HepG2 (cell line): ENCODE results near the gene EIF6. TPM values are rescaled to one million over a fixed set of nuclear protein-coding genes. Genes with fewer than 3 reads are reported as not detected.

Experiments used
- CCAR2 ChIP-seq: fragments of 200-400 bp; formaldehyde crosslinking; optimal IDR thresholded peaks from 2 replicates; pipeline ENCODE3; 2018; ENCODE audit warnings: low read depth, mild to moderate bottlenecking, low read length, moderate library complexity
- FOXA3 ChIP-seq: IDR thresholded peaks from 2 replicates; pipeline ENCODE4 v1.6.1; 2016; ENCODE audit warnings: missing genetic modification reagents, missing compliant biosample characterization
- GABPA ChIP-seq, 2 experiments: IDR thresholded peaks; 2 replicates each; pipeline ENCODE4 v1.6.1; 2011 to 2016; ENCODE audit warnings: low read depth in 2 of 2, low read length in 1 of 2, missing biosample characterization in 1 of 2, missing genetic modification characterization in 1 of 2
- JUN ChIP-seq: sonication (generic); formaldehyde crosslinking; IDR thresholded peaks from 2 replicates; pipeline ENCODE4 v1.4.0; 2020; ENCODE audit warnings: mild to moderate bottlenecking, missing genetic modification reagents
- KDM5A ChIP-seq: fragments of 200-600 bp; sonication (generic); IDR thresholded peaks from 2 replicates; pipeline ENCODE4 v1.7.0; 2018; ENCODE audit warnings: antibody characterized with exemption, mild to moderate bottlenecking, low read length, borderline replicate concordance
- KLF15 ChIP-seq: sonication (generic); formaldehyde crosslinking; IDR thresholded peaks from 2 replicates; pipeline ENCODE4 v1.8.1; 2023; ENCODE audit warnings: borderline replicate concordance, mild to moderate bottlenecking, inconsistent platforms, missing genetic modification reagents, mixed read lengths
- POLR2AphosphoS5 ChIP-seq: IDR thresholded peaks from 2 replicates; pipeline ENCODE4 v1.6.1; 2012; ENCODE audit warnings: low read depth, low read length
- REXO4 ChIP-seq: sonication (generic); formaldehyde crosslinking; IDR thresholded peaks from 2 replicates; pipeline ENCODE4 v1.8.0; 2022; ENCODE audit warnings: missing genetic modification reagents, mild to moderate bottlenecking, borderline replicate concordance
- SALL2 ChIP-seq: sonication (generic); formaldehyde crosslinking; IDR thresholded peaks from 2 replicates; pipeline ENCODE4 v1.8.1; 2023; ENCODE audit warnings: mild to moderate bottlenecking, missing genetic modification reagents, inconsistent platforms
- SIX4 ChIP-seq: sonication (generic); formaldehyde crosslinking; IDR thresholded peaks from 2 replicates; pipeline ENCODE4 v1.4.0; 2020; ENCODE audit warnings: missing genetic modification reagents
- TGIF2 ChIP-seq: IDR thresholded peaks from 2 replicates; pipeline ENCODE4 v1.6.1; 2016; ENCODE audit warnings: control low read depth, missing compliant biosample characterization
- ZNF205 ChIP-seq: IDR thresholded peaks from 2 replicates; pipeline ENCODE4 v1.6.1; 2018; ENCODE audit warnings: missing biosample characterization, missing genetic modification reagents
- ZNF224 ChIP-seq: sonication (generic); formaldehyde crosslinking; IDR thresholded peaks from 2 replicates; pipeline ENCODE4 v1.5.0; 2020; ENCODE audit warnings: mild to moderate bottlenecking, missing genetic modification reagents
- ZNF230 ChIP-seq: sonication (generic); formaldehyde crosslinking; IDR thresholded peaks from 2 replicates; pipeline ENCODE4 v1.4.0; 2020; ENCODE audit warnings: mild to moderate bottlenecking, missing genetic modification reagents
- ZNF256 ChIP-seq: sonication (generic); formaldehyde crosslinking; conservative IDR thresholded peaks from 2 replicates; pipeline ENCODE4 v1.4.0; 2020; ENCODE audit warnings: missing genetic modification reagents
- ZNF3 ChIP-seq: IDR thresholded peaks from 2 replicates; pipeline ENCODE4 v1.7.0; 2017; ENCODE audit warnings: inconsistent platforms
- ZNF335 ChIP-seq: sonication (generic); formaldehyde crosslinking; IDR thresholded peaks from 2 replicates; pipeline ENCODE4 v1.4.0; 2020; ENCODE audit warnings: missing genetic modification reagents
- ZNF557 ChIP-seq: sonication (generic); formaldehyde crosslinking; IDR thresholded peaks from 2 replicates; pipeline ENCODE4 v1.4.0; 2020; ENCODE audit warnings: missing genetic modification reagents
- ZNF589 ChIP-seq: sonication (generic); formaldehyde crosslinking; conservative IDR thresholded peaks from 2 replicates; pipeline ENCODE4 v1.8.0; 2022; ENCODE audit warnings: mild to moderate bottlenecking, moderate library complexity, missing genetic modification reagents
- ZNF644 ChIP-seq: IDR thresholded peaks from 2 replicates; pipeline ENCODE4 v1.6.1; 2016; ENCODE audit warnings: low read depth
- ZSCAN12 ChIP-seq: sonication (generic); formaldehyde crosslinking; IDR thresholded peaks from 2 replicates; pipeline ENCODE4 v1.9.0; 2021; ENCODE audit warnings: mild to moderate bottlenecking, missing genetic modification reagents
- polyA plus RNA-seq, 8 experiments: library from polyadenylated mRNA; depleted of rRNA in 3 of 8; stranded (reverse) in 7 of 8; unstranded in 1 of 8; fragments of >200 nt; fragmentation: Illumina TruSeq in 4 of 8; extraction: Trizol in 4 of 8; gene quantifications; 2 replicates each; pipeline versions ENCODE4 v1.2.1 to v1.2.3, GENCODE V29; 2011 to 2016; ENCODE audit warnings: low read depth in 4 of 8, missing spikeins in 1 of 8, mixed read lengths in 1 of 8; ENCODE audit not compliant: insufficient read depth in 1 of 8
- total RNA-seq, 5 experiments: library from RNA; depleted of rRNA; stranded (reverse); fragments of >200 nt; fragmentation: Illumina TruSeq; extraction: Trizol; gene quantifications; 2 replicates each; pipeline ENCODE4 v1.2.3, GENCODE V29; 2016; ENCODE audit warnings: low read depth in 1 of 5
- TF ChIP-seq, protein P1 (sequence below): sonication (generic); formaldehyde crosslinking; IDR thresholded peaks from 2 replicates; pipeline ENCODE4 v1.5.0; 2020; ENCODE audit warnings: mild to moderate bottlenecking, missing genetic modification reagents, borderline replicate concordance
- TF ChIP-seq, protein P2 (sequence below): sonication (generic); formaldehyde crosslinking; IDR thresholded peaks from 2 replicates; pipeline ENCODE4 v1.4.0; 2020; ENCODE audit warnings: missing genetic modification reagents, borderline replicate concordance
- TF ChIP-seq, protein P3 (sequence below): IDR thresholded peaks from 2 replicates; pipeline ENCODE4 v1.6.1; 2016; ENCODE audit warnings: mild to moderate bottlenecking, missing biosample characterization, missing genetic modification reagents

The EIF6 gene
- total and polyA plus RNA-seq, 2 of the 13 experiments (the other 11 are each of a cell fraction or from before 2014, with no cell fraction given) = 462 to 466 TPM

DNA sequence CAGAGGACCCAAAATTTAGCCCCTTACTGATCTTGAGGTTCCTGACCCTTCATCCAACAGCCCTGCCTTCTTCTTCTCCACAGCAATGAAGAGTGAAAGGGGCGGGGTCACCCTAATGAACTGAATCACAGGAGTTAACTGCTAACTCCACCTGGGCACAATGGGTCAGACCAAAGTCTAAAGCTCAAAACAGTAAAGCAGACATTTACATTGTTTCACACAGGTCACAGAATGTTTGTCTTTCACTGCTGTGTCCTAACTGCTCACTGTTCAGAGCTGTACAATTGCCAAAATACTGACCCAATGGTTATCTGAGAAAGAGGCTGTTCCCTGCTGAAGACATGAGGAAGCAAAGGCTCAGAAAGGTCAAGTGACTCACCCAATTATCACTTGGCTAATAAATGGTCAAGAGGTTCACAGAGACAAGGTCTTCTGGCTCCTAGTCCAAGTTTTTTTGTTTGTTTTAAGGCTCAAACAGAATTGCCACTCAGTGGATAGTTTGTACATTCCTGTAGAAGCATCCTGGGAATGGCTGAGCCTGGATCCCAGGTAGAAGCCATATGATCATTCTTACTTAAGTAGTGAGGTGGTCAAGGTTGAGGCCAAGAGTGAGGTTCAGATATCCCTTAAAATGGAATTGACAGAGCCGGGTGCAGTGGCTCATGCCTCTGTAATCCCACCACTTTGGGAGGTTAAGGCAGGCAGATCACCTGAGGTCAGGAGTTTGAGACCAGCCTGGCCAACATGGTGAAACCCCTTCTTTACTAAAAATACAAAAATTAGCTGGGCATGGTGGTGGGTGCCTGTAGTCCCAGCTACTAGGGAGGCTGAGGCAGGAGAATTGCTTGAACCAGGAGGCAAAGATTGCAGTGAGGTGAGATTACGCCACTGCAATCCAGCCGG, 42.8 kb upstream of the EIF6 start (continued):
- TF ChIP-seq SIX4 (peak; percentile 88), ZNF589 (CRISPR knock-in tag) (peak; percentile 88; the same call in 1 of the 2 replicates), ZNF205 (CRISPR knock-in tag) (peak; percentile 89), ZNF644 (CRISPR knock-in tag) (peak; percentile 61; the same call in 1 of the 2 replicates), SALL2 (CRISPR knock-in tag) (peak; percentile 92), FOXA3 (CRISPR knock-in tag) (peak; percentile 97), POLR2AphosphoS5 (no peak), ZNF224 (CRISPR knock-in tag) (peak; percentile 90; the same call in 1 of the 2 replicates), KLF15 (CRISPR knock-in tag) (no peak), ZNF557 (peak; percentile 95; the same call in 1 of the 2 replicates), CCAR2 (peak; percentile 96), ZNF335 (CRISPR knock-in tag) (peak; percentile 89), ZSCAN12 (0 out of 2 replicates have a peak, but pooled peaks have one; percentile 13), ZNF3 (CRISPR knock-in tag) (peak; percentile 89), GABPA (IDR thresholded peaks at IDR 0.05; ENCODE audit: low read depth, low read length) (no peak), GABPA (CRISPR knock-in tag; IDR thresholded peaks at IDR 0.05; ENCODE audit: low read depth) (peak; percentile 74), ZNF230 (CRISPR knock-in tag) (peak; percentile 76; the same call in 1 of the 2 replicates), REXO4 (no peak; the same call in 1 of the 2 replicates), JUN (peak; percentile 99), TGIF2 (peak; percentile 53; the same call in 1 of the 2 replicates), KDM5A (peak; percentile 50; the same call in 1 of the 2 replicates), ZNF256 (CRISPR knock-in tag) (0 out of 2 replicates have a peak, but pooled peaks have one; percentile 19)
- TF ChIP-seq, protein P1, sequence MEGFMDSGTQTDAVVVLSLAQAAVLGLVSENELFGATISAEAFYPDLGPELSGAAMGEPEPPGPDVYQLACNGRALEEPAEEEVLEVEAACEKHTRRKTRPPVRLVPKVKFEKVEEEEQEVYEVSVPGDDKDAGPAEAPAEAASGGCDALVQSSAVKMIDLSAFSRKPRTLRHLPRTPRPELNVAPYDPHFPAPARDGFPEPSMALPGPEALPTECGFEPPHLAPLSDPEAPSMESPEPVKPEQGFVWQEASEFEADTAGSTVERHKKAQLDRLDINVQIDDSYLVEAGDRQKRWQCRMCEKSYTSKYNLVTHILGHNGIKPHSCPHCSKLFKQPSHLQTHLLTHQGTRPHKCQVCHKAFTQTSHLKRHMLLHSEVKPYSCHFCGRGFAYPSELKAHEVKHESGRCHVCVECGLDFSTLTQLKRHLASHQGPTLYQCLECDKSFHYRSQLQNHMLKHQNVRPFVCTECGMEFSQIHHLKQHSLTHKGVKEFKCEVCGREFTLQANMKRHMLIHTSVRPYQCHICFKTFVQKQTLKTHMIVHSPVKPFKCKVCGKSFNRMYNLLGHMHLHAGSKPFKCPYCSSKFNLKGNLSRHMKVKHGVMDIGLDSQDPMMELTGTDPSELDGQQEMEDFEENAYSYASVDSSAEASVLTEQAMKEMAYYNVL = peak; percentile 96
- TF ChIP-seq, protein P2, sequence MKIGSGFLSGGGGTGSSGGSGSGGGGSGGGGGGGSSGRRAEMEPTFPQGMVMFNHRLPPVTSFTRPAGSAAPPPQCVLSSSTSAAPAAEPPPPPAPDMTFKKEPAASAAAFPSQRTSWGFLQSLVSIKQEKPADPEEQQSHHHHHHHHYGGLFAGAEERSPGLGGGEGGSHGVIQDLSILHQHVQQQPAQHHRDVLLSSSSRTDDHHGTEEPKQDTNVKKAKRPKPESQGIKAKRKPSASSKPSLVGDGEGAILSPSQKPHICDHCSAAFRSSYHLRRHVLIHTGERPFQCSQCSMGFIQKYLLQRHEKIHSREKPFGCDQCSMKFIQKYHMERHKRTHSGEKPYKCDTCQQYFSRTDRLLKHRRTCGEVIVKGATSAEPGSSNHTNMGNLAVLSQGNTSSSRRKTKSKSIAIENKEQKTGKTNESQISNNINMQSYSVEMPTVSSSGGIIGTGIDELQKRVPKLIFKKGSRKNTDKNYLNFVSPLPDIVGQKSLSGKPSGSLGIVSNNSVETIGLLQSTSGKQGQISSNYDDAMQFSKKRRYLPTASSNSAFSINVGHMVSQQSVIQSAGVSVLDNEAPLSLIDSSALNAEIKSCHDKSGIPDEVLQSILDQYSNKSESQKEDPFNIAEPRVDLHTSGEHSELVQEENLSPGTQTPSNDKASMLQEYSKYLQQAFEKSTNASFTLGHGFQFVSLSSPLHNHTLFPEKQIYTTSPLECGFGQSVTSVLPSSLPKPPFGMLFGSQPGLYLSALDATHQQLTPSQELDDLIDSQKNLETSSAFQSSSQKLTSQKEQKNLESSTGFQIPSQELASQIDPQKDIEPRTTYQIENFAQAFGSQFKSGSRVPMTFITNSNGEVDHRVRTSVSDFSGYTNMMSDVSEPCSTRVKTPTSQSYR (CRISPR knock-in tag) = peak; percentile 53; the same call in 1 of the 2 replicates
- TF ChIP-seq, protein P3, sequence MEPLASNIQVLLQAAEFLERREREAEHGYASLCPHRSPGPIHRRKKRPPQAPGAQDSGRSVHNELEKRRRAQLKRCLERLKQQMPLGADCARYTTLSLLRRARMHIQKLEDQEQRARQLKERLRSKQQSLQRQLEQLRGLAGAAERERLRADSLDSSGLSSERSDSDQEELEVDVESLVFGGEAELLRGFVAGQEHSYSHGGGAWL (CRISPR knock-in tag) = 0 out of 2 replicates have a peak, but pooled peaks have one; percentile 42
